Activated CD4-positive, alpha-beta T cell treated with anti-CD3 and anti-CD28 coated beads, Interleukin-2, Interleukin-4, amounts not matched to agents 100 ng/mL and 50 ng/mL, durations not matched to agents 16 hours and 8 hours (primary cell): ENCODE results near the gene FBH1.

ENCODE experiments used
- DNase-seq: peaks from one replicate; pipeline ENCODE4 v3.0.0-alpha.2; 2020; ENCODE audit warnings: low spot score

The FBH1 gene

GRCh38 chr10:5981529-5981928 lies 91.5 kb downstream of the FBH1 start:
- no peak for DNase-seq

- DNase-seq, result no peak
Measured at GRCh38 chr10:5983774-5984173, 93.7 kb downstream of the FBH1 start.

- DNase-seq, result no peak
Measured at GRCh38 chr10:5985029-5985428, 95.0 kb downstream of the FBH1 start.
